ENCODE data around the gene UBXN7.

- TF ChIP-seq CTCF (conservative IDR thresholded peaks at IDR 0.05): no peak
- TF ChIP-seq EZH2 (IDR thresholded peaks at IDR 0.05; ENCODE audit: low read depth): no peak
These were observed 13.6 kb downstream of the UBXN7 start for GRCh38 chr3:196418601-196419000.
